ENCODE measurements around the gene HSD3B2. TPM values are rescaled to one million over a fixed set of nuclear protein-coding genes. Genes with fewer than 3 reads are reported as not detected.

Gene HSD3B2
- total and polyA plus RNA-seq, 2 experiments from 2014 or later, result not detected

GRCh38 chr1:119446321-119446720 is 31.4 kb downstream of the HSD3B2 start (continued):
- no peak for TF ChIP-seq NANOG (IDR thresholded peaks at IDR 0.05; ENCODE audit: borderline replicate concordance)

- H2AFZ ChIP-seq, result peak overlapping the region; percentile 28; the same call in 1 of the 2 replicates
- H4K20me1 ChIP-seq (replicated peaks; ENCODE audit: insufficient read depth), result no peaks in the 10 kb centered on the region
- no peaks in the 10 kb centered on the region for H3K9me2 ChIP-seq (ENCODE audit: insufficient read depth)
- H3K4me3 Mint-ChIP-seq, result no peak overlapping the region
- peaks cover 11% of the 10 kb centered on the region for H3K4me1 ChIP-seq (ENCODE audit: insufficient read depth)
- no peak overlapping the region for H3K4me2 ChIP-seq
- TF ChIP-seq NANOG (IDR thresholded peaks at IDR 0.05; ENCODE audit: borderline replicate concordance), result no peak
- no peak for TF ChIP-seq REST (IDR thresholded peaks at IDR 0.05; ENCODE audit: unreplicated experiment)
- no peaks in the 10 kb centered on the region for H3K79me2 ChIP-seq (replicated peaks; ENCODE audit: insufficient read depth)
- H3K36me3 ChIP-seq (ENCODE audit: insufficient read depth), result no peaks in the 10 kb centered on the region
- H3K27ac Mint-ChIP-seq, result no peak overlapping the region
- H3K27me3 Mint-ChIP-seq (ENCODE audit: insufficient read depth, low read depth, poor library complexity), result peaks cover 4% of the 10 kb centered on the region
- H3K4me3 ChIP-seq, result no peak overlapping the region
- H3K9me3 Mint-ChIP-seq, result no peaks in the 10 kb centered on the region
- no peak overlapping the region for H3K27ac ChIP-seq (ENCODE audit: low read depth)
- no peak for ATAC-seq
- peaks cover 14% of the 10 kb centered on the region for H3K4me1 Mint-ChIP-seq
- no peak for DNase-seq (ENCODE audit: low spot score)
- no peaks in the 10 kb centered on the region for H3K36me3 Mint-ChIP-seq (ENCODE audit: low read depth)
- H3K27me3 ChIP-seq (ENCODE audit: insufficient read depth), result no peaks in the 10 kb centered on the region
- H3F3A ChIP-seq (replicated peaks; ENCODE audit: low read depth), result no peaks in the 10 kb centered on the region
Observed at GRCh38 chr1:119447344-119448126, 32.6 kb downstream of the HSD3B2 start.

- H3K36me3 Mint-ChIP-seq (ENCODE audit: low read depth), result no peaks in the 10 kb centered on the region
- TF ChIP-seq CTCF (conservative IDR thresholded peaks at IDR 0.05; ENCODE audit: low read depth in 2 of 2) (peak; percentile 63 to 75), JUNB (IDR thresholded peaks at IDR 0.05; ENCODE audit: unreplicated experiment) (no peak), NANOG (IDR thresholded peaks at IDR 0.05; ENCODE audit: borderline replicate concordance) (no peak)
- H4K20me1 ChIP-seq (replicated peaks; ENCODE audit: insufficient read depth), result no peaks in the 10 kb centered on the region
- no peaks in the 10 kb centered on the region for H3K9me3 Mint-ChIP-seq
- no peak overlapping the region for H3K4me3 Mint-ChIP-seq
- no peaks in the 10 kb centered on the region for H3K27me3 ChIP-seq (ENCODE audit: insufficient read depth)
- DNase-seq (ENCODE audit: low spot score), result peak; percentile 71
- H3K4me1 Mint-ChIP-seq, result peaks cover 14% of the 10 kb centered on the region
- H2AFZ ChIP-seq, result peak overlapping the region; percentile 21; the same call in 1 of the 2 replicates
- H3K9me2 ChIP-seq (ENCODE audit: insufficient read depth), result no peaks in the 10 kb centered on the region
- H3K4me1 ChIP-seq (ENCODE audit: insufficient read depth), result peaks cover 11% of the 10 kb centered on the region
- no peaks in the 10 kb centered on the region for H3K79me2 ChIP-seq (replicated peaks; ENCODE audit: insufficient read depth)
- H3F3A ChIP-seq (replicated peaks; ENCODE audit: low read depth), result no peaks in the 10 kb centered on the region
- H3K4me2 ChIP-seq, result no peak overlapping the region
- H3K27ac Mint-ChIP-seq, result no peak overlapping the region
- H3K4me3 ChIP-seq, result no peak overlapping the region
- peak; percentile 63 for ATAC-seq
- no peak overlapping the region for H3K27ac ChIP-seq (ENCODE audit: low read depth)
- H3K27me3 Mint-ChIP-seq (ENCODE audit: insufficient read depth, low read depth, poor library complexity), result peaks cover 4% of the 10 kb centered on the region
- no peaks in the 10 kb centered on the region for H3K36me3 ChIP-seq (ENCODE audit: insufficient read depth)
Observed at GRCh38 chr1:119448127-119448511, 33.2 kb downstream of the HSD3B2 start.
